ENCODE results near the gene LYRM1.

The LYRM1 gene

DNA sequence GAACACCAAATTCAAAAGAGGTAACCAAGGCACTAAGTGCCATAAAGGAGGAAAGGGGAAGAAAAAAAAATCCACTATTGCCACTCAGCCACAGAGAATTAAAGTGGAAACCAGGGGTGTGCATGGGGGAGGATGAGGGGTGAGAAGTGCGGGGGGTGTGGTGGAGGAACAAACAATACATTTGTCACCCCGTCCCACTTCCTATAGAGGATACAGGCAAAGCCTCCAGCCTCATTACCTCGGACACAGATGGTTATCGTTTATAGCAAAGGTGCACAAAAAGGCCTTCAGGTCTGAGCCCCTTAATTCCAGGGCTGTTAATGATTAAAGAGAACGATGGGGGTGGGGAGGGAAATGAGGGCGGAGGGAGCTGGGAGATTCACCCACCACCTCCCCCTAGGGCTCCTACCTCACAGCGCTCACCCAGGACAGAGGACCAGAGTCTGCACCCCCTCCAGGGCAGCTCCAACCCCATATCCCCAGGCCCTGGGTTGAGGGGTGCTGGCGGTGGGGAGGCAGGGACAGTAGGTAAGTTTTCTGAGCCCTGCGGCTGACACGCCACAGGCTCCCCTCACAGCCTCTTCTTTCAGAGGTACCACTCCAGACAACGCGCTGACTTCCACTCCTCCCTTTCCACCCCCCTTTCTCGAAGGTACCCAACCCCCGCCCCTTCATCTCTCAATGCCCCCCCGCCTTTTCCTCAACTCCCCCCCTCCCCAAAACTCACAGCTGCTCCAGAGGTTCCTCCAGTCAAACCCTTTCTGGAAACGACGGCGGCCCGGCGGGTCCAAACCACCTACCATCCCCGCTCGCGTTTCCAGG, 883 bp upstream of the LYRM1 start:
- DNase-seq (ENCODE audit: low read depth, low spot score), result no peak
- H3K27ac ChIP-seq, result peak overlapping the region; percentile 97

GRCh38 chr16:20901068-20901435, 481 bp downstream of the LYRM1 start:
- no peak for DNase-seq (ENCODE audit: low read depth, low spot score)

DNA sequence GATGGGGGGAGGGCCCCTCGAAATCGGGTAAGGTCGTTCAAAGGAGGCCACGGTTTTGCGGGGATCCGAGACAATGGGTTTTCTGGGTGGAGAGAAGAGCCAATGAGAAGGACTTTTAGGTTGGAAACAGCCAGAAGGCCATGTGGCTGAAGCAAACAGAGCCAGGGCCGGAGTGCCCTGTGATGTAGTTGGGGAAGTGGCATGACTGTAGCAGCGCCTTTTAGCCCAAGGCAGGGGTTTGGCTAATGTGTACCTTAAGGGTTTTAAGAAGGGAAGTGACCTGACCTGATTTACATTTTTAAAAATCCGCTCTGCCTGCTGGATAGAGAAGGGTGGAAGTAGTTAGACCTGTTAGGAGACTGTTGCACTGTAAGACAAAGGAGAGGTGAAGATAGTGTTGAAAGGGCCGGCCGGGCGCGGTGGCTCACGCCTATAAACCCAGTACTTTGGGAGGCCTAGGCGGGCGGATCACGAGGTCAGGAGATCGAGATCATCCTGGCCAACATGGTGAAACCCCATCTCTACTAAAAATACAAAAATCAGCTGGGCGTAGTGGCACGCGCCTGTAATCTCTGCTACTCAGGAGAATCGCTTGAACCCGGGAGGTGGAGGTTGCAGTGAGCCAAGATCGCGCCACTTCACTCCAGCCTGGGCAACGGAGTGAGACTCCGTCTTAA, 1.0 kb downstream of the LYRM1 start:
- peak; percentile 73 for DNase-seq (ENCODE audit: low read depth, low spot score)
- peak overlapping the region; percentile 97 for H3K27ac ChIP-seq

More at GRCh38 chr16:20901068-20901435, 481 bp downstream of the LYRM1 start:
- H3K27ac ChIP-seq, result peak overlapping the region; percentile 97

DNA sequence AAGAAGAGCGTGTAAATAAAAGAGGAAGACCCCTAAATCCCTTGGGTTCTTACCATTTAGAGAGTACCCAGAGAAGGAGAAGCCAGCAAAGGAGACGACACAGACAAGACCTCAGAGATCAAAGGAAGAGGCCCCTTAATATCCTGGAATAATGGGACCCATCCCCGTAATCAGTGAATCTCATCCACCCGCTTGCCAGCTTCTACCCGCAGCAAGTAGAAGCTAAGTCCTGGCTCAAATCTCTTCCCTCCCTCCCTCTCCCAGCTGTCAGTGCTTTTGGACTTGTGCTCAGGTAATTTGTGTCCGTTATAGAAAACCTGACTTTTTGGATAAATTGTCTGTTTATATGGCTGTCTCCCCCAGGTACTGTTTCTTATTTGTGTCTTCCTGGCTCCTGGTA, 1.9 kb downstream of the LYRM1 start:
- H3K27ac ChIP-seq, result peak overlapping the region; percentile 97
- no peak for DNase-seq (ENCODE audit: low read depth, low spot score)

GRCh38 chr16:20903116-20903898, 2.7 kb downstream of the LYRM1 start:
- peak overlapping the region; percentile 97 for H3K27ac ChIP-seq

GRCh38 chr16:20903899-20904506, 3.4 kb downstream of the LYRM1 start:
- H3K27ac ChIP-seq, result peak overlapping the region; percentile 97
- DNase-seq (ENCODE audit: low read depth, low spot score), result no peak

More at GRCh38 chr16:20903116-20903898, 2.7 kb downstream of the LYRM1 start:
- DNase-seq (ENCODE audit: low read depth, low spot score), result no peak

DNA sequence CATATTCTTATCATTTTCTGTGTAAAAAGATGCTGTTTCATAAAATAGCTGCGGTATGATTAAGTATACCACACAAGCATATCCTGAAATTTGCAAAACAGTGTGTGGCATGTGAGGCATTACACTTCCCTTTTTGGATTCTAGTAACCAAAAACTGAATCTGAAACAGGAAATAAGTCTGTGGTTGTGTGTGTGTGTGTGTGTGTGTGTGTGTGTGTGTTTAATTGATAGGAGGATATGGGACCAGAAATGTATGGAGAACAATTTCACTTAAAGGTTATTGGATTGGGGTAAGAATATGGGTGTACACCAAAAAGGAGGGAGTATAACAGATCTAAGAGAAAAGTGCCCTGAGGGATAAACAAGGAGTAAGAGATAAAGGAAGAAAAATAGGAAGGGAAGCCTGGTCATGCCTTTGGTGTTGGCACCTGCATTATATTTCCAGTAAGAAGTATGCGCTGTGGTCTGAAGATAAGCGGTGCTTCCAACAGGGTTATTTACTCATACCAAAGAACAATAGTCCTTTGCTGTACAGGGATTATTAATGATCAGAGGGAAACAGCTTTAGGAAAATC, 4.0 kb downstream of the LYRM1 start:
- DNase-seq (ENCODE audit: low read depth, low spot score), result peak; percentile 48
- peak overlapping the region; percentile 97 for H3K27ac ChIP-seq

DNA sequence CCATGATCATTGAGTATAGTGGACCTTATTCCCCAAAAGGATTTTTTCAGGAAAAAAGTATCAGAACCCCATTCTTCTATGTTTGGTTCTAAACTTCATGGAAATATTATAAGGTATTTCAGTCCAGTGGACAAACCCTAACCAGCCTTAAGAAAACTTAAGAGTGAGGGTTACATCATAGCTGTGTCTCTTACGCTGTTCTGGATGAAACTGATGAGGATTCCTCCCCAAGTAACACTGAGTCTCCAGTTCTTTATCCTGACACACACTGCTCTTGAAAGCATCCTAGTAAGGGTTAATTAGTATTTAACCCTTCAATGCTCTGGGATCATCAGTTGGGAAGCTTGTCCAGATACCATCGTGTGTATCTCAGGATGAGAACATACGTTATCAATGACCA, 5.0 kb downstream of the LYRM1 start:
- DNase-seq (ENCODE audit: low read depth, low spot score), result no peak
- peak overlapping the region; percentile 97 for H3K27ac ChIP-seq

DNA sequence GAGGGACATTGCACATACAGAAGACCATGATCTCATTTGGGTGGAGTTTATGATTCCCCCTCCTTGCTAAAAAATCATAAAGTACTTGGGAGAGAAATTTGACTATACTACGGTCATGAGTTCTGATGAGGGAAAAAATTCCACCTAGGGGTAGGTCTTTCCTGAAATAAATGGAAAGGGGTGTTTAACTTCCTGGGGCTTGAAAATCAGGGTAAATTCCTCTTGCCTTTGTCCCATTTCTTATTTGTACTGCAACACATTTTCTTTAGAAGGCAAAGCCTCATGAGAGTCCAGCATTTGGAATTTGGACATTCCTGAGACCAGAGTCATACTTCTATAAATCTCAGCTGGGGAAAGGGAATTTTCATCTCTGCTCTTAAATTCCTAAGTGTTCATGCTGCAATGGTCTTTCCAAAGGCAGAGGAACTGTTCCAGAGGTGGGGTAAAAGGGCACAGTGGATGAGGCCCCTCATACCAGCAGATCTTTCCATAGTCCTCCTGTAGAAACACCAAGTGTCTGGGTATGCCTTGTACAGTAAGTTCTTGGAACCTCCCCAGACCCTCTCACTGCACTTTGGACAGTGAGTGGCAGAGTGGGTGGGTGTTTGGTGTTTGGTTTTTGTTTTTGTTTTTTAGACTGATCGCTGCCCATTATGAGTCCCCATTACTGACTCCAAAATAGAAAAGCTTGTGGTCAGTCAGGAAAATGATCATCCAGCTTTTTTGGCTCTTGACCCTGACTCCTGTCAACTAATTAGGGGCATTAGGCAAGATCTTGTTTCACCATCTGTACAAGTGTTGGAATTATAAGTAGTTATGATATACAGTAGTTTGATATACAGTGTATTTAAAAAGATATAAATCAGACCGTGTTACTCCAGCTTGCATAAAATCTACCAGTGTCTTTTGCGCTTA, 6.0 kb downstream of the LYRM1 start:
- no peak for DNase-seq (ENCODE audit: low read depth, low spot score)

GRCh38 chr16:20910781-20911321, 10.3 kb downstream of the LYRM1 start:
- peak overlapping the region; percentile 99 for H3K27ac ChIP-seq
- peak; percentile 88 for DNase-seq (ENCODE audit: low read depth, low spot score)

More for the DNA sequence above, 6.0 kb downstream of the LYRM1 start:
- peak overlapping the region; percentile 97 for H3K27ac ChIP-seq

DNA sequence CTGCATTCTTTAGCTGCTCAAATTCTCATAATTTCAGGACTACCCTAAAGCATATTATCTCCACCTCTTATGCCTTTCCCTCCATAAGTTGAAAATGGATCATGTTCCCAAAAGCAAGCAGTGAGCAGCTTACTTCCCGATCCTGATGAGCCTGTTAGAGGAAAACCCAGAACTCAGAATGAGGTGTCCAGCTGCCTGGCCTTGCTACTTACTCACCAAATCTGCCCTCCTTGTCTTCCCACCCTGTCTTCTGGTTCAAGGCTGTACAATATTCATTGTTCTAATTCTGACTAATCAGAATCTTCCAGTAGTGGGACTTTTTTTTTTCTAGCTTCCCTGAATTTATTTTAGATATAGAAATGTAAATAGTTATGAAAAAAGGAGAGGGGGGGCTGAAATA, 10.8 kb downstream of the LYRM1 start:
- peak; percentile 57 for DNase-seq (ENCODE audit: low read depth, low spot score)
- H3K27ac ChIP-seq, result peak overlapping the region; percentile 99

- H3K27ac ChIP-seq, result no peak overlapping the region
These were observed 15.7 kb downstream of the LYRM1 start for GRCh38 chr16:20916289-20916688.

GRCh38 chr16:20916942-20917341, 16.4 kb downstream of the LYRM1 start:
- no peak for DNase-seq (ENCODE audit: low read depth, low spot score)
- H3K27ac ChIP-seq, result no peak overlapping the region

More at GRCh38 chr16:20916289-20916688, 15.7 kb downstream of the LYRM1 start:
- DNase-seq (ENCODE audit: low read depth, low spot score), result no peak

DNA sequence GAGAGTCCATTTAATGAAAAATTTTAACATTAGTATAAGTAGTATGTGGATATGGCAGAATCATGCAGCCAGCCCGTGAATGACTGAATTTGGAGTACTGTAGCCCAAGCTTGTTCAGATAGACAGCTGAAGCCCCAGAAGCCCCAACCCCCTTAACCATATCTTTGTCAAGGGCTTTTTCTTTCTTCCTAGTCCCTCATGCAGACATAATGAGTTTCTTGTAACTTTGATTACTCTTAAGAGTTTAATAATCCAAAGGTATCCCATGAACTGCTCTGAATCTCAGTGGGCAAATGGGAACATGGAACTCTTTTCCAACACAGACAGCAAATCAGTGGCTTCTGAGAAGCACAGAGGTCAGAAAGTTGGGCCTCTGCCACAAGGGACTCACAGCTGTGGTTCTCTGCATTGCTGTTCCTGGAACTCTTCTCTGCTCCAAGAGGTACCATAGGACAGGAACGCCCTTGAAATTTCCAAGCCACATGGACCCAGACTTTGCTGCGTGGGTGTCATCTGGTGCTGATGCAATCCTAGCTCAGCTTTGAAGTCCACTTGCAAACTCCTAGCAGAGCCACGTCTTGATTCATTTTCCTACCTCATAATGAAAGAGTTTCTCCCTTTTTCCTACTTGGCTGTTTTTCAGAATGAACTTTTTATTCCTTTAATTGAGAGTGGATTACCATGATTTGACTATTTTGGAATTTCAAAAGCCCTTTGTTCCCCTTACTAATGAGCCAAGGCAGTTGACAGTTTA, 18.1 kb downstream of the LYRM1 start:
- peak overlapping the region; percentile 29 for H3K27ac ChIP-seq
- no peak for DNase-seq (ENCODE audit: low read depth, low spot score)

GRCh38 chr16:20920091-20920490, 19.5 kb downstream of the LYRM1 start:
- DNase-seq (ENCODE audit: low read depth, low spot score), result no peak
- no peak overlapping the region for H3K27ac ChIP-seq

- H3K27ac ChIP-seq, result no peak overlapping the region
- DNase-seq (ENCODE audit: low read depth, low spot score), result no peak
These were observed 20.2 kb downstream of the LYRM1 start for GRCh38 chr16:20920799-20921198.

DNA sequence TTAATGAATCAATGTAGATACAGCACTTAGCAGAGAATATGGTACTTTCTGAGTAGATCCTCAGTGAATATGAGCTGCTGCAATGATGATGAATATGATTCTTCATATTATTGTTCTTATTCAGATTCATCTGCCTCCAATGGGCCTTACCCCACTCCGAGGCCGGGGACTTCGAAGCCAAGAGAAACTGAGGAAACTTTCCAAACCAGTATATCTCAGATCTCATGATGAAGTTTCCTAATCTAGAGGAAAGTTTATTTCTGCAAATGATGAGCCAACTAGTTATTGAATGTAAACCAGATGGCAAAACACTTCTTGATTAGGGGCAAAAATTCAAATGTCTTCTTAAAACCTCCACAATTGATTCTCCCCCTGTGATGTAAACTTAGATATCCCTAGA, 23.3 kb downstream of the LYRM1 start:
- DNase-seq (ENCODE audit: low read depth, low spot score), result no peak
- H3K27ac ChIP-seq, result no peak overlapping the region

DNA sequence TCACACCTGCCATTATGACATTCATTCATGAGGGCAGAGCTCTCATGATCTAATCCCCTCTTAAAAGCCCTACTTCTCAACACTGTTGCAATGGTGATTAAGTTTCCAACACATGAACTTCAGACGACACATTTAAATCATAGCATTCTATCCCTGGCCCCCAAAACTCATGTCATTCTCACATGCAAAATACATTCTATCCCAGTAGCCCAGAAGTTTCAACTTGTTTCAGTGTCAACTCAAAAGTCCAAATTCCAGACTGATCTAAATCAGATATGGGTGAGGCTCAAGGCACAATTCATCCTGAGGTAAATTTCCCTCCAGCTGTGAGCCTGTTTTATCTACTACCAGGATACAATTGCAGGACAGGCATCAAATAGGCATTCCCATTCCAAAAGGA, 25.2 kb downstream of the LYRM1 start:
- H3K27ac ChIP-seq, result no peak overlapping the region
- DNase-seq (ENCODE audit: low read depth, low spot score), result no peak
